OCI-LY7 (cell line): ENCODE results near the gene HTD2.

Experiments used
- CTCF ChIP-seq: fragments of 200-600 bp; sonication (generic); conservative IDR thresholded peaks from 2 replicates; pipeline ENCODE4 v1.5.1; 2014; ENCODE audit warnings: mild to moderate bottlenecking, antibody characterized with exemption, low read length, moderate library complexity, mixed read lengths
- EZH2phosphoT487 ChIP-seq: fragments of 200-600 bp; sonication (generic); IDR thresholded peaks from 2 replicates; pipeline ENCODE4 v1.6.1; 2018; ENCODE audit warnings: low read depth, borderline replicate concordance, mild to moderate bottlenecking, mixed run types, antibody characterized with exemption, low read length, moderate library complexity, mixed read lengths

GRCh38 chr3:58321791-58322190 lies 15.5 kb downstream of the HTD2 start:
- TF ChIP-seq CTCF (no peak), EZH2phosphoT487 (no peak)
